ENCODE measurements around the gene LIMK2. TPM values are rescaled to one million over a fixed set of nuclear protein-coding genes. Genes with fewer than 3 reads are reported as not detected.

Gene LIMK2
- total RNA-seq, 1 experiment from 2014 or later = 58.0 TPM

DNA sequence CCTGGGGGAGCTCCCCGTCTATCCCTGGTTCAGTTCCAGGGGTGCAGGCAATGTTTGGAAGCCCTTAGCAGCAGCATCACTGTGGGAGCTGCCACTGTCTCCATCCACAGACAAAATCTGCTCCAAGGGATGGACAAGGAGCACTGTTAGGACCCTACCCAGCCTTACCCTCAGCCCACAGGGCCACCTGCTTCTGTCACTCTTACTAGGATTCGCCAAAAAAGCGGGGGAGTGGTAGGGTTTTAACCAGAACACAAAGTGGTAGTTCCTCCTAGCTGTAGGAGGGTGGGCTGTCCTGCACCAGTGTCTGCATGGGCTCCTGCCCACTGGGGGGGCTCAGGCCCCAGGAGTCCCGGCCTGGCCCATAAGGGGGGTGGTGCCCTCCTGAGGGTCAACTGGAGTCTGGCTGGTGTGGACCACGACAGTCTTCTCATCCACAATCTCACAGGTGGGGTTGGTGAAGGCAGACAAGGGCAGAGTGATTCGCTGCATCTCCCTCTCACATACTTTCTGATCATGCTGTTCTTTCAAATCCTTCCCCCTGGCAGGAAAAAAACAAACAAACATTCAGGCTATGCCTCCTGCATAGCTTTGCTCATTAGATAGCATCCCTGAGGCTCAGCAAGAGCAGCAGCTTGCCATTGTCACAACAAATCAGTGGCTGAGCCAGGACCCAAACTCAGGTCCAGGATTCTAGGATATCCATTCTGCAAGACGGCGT is 70.8 kb downstream of the LIMK2 start:
- in situ Hi-C loops (cut with HindIII; ENCODE audit: low sequenced_read_pairs) = no loop called here

DNA sequence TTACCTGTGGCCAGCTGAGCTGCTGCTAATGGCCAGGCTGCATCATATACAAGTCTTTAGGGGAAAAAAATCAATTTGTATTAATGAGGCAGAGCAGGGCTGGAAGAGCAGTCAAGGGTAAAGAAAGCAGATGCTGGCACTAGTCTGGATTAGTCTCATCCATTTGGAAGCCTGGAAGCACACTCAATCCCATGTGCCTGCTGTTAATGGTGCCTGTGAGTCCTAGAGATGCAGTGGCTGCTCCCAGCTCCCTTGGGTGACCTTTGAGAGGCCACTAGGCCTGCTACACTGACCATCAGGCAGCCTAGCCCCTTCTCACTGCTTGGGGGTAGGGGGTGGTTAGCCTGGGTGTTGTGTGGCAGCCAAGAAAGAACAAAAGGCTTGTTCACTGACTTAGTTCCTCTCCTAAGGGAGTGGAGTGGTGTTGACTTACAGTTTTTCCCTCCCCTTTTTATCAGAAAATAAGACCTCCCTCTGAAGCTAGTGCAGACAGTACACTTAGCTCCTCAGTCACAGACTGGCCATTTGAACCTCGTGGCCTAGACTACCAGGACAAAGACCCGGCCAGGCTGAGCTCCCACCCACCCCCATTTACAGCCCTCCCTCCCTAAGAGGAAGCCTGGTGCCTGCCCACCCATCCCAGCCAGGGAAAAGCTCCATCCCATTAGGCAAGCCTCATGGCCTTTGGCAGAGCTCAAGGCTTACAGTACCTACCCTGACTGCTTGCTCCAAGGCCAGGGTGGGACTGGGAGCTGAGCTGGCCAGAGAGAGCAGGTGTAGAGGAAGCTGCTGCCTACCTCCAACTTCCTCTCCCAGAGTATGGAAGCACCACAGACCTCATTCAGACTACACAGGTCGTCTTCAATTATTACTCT is 72.4 kb downstream of the LIMK2 start:
- in situ Hi-C loops (cut with HindIII; ENCODE audit: low sequenced_read_pairs) = no loop called here

More for the DNA sequence above, 70.8 kb downstream of the LIMK2 start:
- DNase-seq (ENCODE audit: low spot score) = no peak

DNA sequence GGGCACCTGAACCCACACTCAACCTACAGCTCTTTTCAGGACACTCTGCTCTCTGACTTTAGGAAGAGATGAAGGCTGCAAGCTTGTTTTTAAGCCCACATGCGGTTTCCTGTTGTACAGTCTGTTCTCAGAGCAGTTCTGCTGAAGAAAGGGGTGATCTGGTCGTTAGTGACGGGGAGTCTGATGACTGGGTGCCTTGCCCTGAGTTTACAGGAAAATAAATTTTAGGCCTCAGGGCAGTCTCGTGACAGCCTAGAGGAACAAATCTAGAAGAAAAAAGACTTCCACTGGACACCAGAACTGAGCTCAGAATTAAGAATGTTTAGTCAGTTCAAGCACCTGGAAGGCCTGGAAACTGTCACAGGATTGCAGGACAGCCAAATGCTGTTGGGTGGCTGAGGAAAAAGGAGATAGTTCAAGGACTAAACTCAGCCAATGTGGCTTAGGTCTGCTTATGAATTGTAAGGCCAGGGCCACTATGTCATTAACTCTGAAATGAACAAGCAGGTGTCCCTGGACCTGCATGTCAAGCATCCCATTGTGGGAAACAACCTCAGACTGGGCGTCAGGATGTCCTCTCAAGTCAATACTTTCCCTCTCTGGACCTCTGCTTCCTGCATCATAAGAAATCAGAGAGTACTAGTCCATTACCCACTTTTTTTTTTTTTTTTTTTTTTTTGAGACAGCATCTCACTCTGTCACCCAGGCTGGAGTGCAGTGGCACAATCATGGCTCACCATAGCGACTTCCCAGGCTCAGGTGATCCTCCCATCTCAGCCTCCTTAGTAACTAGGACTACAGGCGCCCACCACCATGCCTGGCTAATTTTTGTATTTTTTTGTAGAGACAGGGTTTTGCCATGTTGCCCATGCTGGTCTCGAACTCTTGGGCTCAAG is 74.5 kb downstream of the LIMK2 start:
- in situ Hi-C loops (cut with HindIII; ENCODE audit: low sequenced_read_pairs) = no loop called here
- DNase-seq (ENCODE audit: low spot score) = no peak

More for the DNA sequence above, 72.4 kb downstream of the LIMK2 start:
- DNase-seq (ENCODE audit: low spot score) = no peak

DNA sequence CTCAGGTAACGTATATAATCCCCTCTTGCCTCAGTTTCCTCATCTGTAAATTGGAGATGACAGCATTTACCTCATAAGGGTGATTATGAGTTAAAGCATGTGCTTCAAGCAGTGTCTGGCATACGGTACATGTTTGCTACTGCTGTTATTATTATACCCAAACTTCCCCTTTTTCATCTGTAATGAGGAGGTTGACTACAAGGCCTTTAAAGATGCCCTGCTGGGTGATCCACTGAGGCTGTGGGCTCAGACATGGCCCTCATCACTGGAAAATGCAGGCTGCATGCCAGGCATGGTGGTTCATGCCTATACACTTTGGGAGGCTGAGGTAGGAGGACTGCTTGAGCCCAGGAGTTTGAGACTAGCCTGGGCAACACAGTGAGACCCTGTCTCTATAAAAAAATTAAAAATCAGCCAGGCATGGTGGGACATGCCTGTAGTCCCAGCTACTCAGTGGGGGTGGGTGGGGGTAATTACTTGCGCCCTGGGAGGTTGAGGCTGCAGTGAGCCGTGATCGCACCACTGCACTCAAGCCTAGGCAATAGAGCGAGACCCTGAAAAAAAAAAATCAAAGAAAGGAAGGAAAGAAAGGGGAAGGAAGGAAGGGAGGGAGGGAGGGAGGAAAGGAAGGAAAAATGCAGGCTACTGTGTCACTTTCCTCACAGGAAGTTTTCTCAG is 75.9 kb downstream of the LIMK2 start:
- DNase-seq (ENCODE audit: low spot score) = no peak
- in situ Hi-C loops (cut with HindIII; ENCODE audit: low sequenced_read_pairs) = no loop called here

DNA sequence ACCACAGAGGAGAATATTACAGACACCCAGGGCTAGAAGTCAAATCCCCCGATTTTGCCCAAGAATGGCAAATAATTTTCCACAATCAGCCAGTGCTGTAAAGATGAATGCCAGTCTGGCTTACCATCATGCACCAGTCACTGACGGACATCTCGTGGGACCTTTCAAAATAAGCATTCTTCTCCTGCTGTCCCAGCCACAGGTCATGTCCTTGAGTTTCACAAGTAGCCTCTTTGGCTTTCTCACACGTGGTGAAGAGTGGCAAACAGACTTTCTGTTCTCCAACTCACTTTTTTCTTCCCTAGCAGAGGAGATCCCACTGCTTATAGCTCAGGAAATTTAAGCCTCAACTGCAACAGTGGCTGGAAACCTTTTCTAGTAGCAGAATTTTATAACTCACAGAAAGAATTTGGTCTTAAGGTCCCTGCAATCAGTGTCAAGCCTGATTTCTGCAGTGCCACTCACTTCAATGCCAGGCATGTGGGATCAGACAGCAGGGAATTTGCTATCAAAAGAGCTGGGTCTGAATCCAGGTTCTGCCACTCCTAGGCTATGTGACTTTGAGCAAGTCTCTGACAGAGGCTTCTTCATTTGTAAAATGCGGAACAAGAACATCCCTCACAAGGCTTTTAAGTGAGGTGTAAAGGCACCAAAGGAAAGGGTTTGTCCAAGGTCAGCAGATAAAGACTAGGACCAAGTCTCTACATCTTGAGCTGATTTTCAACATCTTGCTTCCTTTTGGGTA is 76.6 kb downstream of the LIMK2 start:
- DNase-seq (ENCODE audit: low spot score) = no peak
- in situ Hi-C loops (cut with HindIII; ENCODE audit: low sequenced_read_pairs) = no loop called here

DNA sequence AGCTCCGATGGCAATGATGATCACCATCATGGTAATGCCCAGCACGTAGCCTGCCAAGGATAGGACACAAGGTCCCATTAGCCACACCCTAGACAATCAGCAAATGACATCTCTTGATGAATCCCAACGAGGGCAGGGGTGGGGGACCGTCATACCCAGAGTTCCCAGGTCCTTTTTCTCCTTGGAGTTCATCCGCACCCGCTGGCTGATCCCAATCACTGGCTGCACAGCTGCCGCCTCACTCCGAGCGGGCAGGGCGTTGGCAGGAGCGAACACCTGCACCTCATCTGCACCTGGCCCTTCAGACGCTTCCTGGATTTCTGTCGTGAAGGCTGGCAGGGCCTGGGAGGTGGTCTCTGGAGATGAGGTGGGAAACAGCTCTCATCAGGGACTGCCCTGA is 77.2 kb downstream of the LIMK2 start:
- no peak for DNase-seq (ENCODE audit: low spot score)
- in situ Hi-C loops (cut with HindIII; ENCODE audit: low sequenced_read_pairs) = no loop called here

DNA sequence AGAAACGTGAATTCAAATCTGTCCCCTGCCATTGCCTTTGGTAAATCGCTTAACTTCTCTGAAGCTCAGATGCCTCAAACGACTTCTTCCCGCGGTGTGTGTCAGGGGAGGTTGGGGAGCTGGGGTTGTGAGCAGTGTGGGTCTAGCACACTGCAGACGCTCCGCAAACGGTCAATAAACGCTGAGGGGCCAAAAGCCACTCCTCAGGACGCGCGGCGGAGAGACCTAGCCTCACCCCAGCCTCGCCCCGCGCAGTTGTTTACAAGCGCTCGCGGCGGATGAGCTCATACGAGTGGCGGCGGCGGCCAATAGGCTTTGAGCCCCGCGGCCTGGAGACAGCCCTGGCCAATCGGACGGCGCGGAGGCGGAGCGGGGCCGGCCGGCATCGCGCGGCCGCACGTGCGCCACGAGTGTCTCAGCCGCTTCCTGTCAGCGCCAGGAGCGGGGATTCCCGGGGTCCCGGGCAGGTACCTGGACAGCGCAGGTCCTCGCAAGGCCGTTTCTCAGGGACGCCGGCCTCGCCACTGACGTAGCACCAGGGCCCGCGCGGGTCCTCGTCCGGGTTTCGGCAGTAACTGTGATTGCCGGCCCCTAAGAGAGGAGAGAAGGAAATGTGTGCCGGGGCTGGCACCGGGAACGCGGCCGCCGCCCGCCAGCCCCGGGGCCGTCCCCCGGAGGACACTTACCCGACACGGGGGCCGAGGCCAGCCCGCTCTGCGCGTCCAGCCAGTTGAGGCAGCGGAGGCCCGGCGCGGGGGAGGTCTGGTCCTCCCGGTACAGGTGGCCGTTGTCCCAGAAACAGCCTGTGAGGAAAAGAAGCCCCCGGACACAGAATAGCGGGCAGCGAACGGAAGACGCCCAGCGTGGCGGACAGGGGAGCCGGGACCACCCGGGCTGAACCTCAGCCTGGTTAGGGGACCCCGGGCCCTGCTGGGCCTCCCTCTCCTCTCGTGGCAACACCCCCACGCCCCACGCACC is 78.7 kb downstream of the LIMK2 start:
- in situ Hi-C loops (cut with HindIII; ENCODE audit: low sequenced_read_pairs) = no loop called here
- DNase-seq (ENCODE audit: low spot score) = peak; percentile 93

DNA sequence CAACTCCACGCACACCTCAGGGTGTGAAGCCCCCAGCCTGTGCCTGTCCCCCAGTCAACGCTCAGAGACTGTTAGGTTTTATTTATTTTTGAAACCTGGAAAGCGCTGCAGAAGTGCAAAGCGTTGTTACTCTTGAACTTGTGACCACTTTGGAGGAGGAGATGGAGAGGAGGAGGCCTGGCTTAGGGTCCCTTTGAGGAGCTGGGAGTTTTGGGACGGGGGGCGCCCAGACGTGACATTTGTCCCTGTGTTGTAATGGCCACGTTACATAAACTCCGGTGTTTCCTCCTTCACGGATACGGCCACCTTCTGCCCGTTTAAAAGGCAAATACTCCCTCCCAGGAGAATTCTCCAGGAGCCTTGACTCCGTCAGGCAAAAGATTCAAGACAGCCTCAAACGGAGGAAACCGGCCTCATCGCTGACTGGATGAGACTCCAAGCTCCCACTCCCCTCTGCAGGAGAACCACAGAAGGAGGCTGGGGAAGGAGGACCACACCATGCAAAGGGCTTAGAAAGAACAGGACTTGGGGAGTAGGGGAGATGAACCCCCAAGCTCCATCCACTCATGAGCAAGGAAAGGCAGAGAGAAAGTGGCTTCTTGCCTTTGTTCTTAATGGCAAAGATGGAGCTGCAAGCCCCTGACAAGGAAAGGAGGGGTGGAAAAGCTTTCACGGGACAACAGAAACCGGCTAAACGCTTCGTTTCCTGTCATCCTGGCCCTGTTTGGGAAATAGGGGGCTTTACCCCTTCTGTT is 79.6 kb downstream of the LIMK2 start:
- in situ Hi-C loops (cut with HindIII; ENCODE audit: low sequenced_read_pairs) = no loop called here
- peak; percentile 65 for DNase-seq (ENCODE audit: low spot score)

DNA sequence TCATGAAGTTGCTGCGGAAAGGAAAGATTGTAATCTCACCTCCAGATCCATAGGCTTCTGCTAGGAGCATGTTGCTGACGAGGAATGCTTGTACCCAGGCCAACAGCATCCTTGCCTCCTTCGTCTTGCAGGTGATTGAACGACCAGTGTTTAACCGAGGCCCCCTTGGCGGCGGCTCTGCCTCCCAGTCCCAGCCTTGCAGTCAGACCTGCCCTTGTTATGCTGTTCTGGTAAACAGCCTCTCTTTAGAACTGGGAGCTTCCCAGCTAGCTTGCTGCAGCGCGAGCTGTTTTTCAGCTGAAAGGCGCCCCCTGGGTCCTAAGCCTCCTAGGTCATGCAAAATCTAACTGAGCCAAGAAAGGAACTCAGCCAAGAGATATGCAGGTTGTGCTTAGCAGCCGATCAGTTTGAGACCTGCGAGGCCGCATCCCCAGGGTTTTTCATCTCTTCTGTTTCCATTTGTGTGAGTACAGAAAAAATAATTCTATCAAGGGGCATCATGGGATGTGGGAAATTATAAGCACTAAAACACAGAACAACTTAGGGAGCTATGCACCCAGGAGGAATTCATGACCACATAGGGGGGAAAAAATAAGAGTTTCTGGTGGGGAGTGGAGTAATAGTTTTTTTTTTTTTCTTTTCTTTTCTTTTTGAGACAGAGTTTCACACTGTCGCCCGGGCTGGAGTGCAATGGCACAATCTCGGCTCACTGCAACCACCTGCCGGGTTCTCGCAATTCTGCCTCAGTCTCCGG is 80.3 kb downstream of the LIMK2 start, which contains the start of gene PIK3IP1:
Gene PIK3IP1 (minus strand): TSS at position 253 of the 754 bp plus-strand sequence. CDS start 144 bp downstream, at position 109.
- in situ Hi-C loops (cut with HindIII; ENCODE audit: low sequenced_read_pairs) = no loop called here
- DNase-seq (ENCODE audit: low spot score) = peak; percentile 98

DNA sequence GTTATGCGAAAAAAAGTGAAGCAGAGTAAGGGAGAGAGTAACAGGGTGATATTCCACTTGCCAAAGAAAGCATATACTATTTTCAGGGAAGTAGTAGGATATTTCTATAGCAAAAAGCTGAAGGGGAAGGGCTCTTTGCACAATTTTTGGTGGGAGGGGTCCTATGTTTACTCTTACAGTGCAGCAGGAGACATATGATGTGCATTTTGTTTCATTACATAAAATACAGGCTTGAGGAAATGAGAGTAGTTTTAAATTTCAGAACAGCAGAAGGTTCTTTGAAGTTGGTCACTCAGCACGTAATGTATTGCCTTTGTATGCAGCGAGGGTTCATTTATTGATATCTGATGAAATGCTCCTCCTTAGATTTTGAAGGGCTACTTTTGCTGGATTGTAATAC is 83.3 kb downstream of the LIMK2 start:
- in situ Hi-C loops (cut with HindIII; ENCODE audit: low sequenced_read_pairs) = loop anchor here (5.0 kb wide), 1 partner anchor 37 kb away; no protein-coding TSS in a partner anchor
- DNase-seq (ENCODE audit: low spot score) = no peak

DNA sequence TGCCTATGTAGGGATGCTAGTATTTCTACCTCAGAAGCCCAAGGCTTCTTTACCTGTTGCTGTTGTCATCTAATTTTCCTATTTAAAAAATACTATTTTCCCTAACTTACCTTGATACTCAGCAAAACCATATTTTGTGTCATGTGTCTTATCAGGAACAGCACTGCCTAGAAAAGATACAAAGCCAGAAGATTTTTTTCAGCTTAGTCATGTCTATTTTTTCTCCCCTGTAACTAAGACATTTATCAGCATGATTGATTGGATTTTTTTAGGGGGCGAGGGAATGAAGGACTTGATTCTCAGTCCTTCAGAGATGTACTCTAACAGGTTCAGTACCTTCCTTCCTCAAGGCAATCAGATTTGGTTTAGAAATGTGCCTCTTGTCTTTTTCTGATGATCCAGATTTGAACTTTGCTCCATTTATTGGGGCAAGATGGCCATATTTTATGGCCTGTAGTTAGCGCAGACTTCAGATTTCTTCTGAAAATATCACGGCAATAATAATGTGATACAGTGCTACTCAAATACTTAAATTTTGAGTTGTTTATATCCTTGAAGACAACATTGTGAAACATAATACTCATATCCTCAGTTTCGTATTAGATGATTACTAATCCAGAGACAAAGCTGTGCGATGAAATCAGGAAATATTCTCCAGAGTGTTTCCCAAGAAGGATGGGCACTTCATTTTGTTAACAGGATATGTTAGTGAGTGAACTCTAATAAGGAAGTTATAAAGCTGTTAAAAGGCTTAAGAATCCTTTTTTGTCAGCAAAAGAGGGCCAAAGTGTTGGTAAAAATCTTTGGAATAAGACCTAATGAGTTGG is 83.9 kb downstream of the LIMK2 start:
- DNase-seq (ENCODE audit: low spot score) = no peak
- in situ Hi-C loops (cut with HindIII; ENCODE audit: low sequenced_read_pairs) = loop anchor here (5.0 kb wide), 1 partner anchor 36 kb away; no protein-coding TSS in a partner anchor

DNA sequence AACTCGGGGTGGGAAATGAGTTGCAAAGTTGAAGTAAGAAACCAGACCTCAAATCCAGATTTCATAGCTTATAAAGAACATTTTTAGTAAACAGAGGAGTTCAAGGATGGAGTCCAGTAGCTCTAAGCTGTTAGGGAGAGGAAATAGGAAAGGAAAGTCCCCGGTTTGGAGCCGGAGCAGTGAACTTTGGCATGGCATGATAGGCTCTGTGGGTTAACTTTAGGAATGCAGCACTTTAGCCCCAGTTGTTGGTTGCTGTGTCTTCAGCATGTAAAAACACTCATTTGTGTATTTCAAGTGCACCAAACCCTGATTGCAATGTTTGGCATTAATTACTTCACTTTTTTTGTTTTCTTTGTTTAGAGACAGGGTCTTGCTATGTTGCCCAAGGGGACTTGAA is 88.8 kb downstream of the LIMK2 start:
- in situ Hi-C loops (cut with HindIII; ENCODE audit: low sequenced_read_pairs) = no loop called here
- no peak for DNase-seq (ENCODE audit: low spot score)

DNA sequence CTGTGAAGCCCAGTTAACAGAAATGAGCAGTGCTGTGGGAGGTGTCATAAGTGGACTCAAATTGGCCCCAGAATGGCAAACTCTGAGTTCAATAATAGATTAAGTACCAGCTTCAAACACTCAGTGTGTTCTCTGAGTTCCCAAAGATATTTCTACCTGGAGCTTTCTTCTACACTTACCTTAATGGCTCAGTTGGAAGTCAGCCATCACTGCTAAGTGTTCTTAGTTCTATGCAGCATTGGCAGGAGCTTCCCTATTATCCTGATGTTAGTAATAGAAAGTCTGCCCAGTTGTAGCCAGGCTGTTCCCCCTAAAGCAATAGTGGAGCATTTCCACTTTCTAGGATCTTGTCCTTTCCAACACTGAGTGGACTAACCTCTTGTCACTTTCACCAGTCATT is 89.9 kb downstream of the LIMK2 start:
- DNase-seq (ENCODE audit: low spot score) = no peak
- in situ Hi-C loops (cut with HindIII; ENCODE audit: low sequenced_read_pairs) = no loop called here

DNA sequence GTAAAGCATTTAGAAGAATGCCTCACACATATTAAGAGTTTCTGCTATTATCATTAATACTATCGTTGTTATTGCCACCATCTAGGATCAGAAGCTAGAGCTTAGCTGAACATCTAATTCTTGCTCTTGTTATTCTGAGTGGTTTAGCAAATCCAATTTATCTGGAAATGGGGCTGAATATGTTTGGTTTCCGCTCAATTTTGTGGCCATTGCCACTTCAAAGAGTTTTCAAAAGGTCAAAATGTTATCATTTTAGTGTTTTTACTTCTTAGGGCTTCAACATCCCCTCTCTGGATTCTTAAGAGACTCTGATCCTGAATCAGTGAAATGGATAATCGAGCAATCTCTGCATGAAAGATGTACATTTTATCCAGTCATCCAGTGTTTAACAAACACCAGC is 90.4 kb downstream of the LIMK2 start:
- in situ Hi-C loops (cut with HindIII; ENCODE audit: low sequenced_read_pairs) = no loop called here

DNA sequence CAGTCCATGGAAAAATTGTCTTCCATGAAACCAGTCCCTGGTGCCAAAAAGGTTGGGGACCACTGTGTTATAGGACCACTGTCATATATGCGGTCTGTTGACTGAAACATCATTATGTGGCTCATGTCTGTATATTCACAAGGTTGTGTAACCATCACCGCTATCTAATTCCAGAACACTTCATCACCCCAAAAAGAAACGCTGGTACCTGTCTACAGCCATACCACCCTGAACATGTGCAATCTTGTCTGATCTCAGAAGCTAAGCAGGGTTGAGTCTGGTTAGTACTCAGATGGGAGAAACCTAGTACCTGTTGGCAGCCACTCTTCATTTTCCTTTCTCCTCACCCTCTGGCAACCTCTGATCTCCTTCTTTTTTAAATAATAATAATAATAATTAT is 93.1 kb downstream of the LIMK2 start:
- no peak for DNase-seq (ENCODE audit: low spot score)
- in situ Hi-C loops (cut with HindIII; ENCODE audit: low sequenced_read_pairs) = no loop called here

More for the DNA sequence above, 90.4 kb downstream of the LIMK2 start:
- no peak for DNase-seq (ENCODE audit: low spot score)
